Activated gamma-delta T cell (primary cell): ENCODE measurements around the gene RPS23.
"Not testable (repeated sequence)": the region's sequence is repeated elsewhere in the genome, so short reads cannot be mapped to it uniquely, and the experiment has no call there.

Source experiments
- DNase-seq: peaks from one replicate; lab custom pipeline; 2025; lab: John Stamatoyannopoulos, UW

Gene RPS23

DNA sequence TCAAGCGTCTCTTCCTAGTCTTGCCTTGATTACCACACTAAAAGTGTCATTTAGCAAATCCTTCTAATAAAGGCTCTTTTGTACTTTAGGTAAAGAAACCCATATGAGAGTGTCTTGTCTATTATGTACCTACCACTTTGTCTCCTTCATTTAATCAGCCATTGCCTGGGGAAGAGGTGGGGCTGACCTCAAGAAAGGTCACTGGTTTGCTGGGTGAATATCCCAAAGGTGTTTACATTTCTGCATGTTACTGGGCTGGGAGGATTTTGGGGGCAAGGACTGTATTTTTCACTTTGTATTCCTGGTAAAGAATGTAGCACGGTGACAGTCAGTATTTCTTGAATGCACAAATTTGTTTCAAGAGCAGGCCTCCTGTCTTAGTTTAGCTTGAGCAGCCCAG, 11.9 kb upstream of the RPS23 start:
- no peak for DNase-seq

DNA sequence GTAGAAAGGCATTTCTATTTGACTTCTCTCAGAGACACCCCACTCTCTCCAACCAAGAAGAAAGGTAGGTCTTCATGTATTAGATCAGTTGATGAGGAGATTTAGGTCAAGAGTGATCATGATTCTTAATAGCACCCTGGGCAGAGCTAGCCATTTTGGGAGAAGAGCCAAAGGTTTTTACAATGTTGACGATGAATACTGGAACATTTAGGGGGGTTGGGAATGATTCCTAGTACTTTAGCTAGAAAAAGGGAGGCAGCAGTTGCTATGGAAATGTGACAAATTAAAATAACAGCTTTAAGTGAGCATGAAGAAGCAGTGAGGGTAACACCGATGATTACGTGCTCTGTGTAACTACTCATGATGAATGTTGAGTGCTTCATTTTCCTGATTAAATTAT, 9.5 kb upstream of the RPS23 start:
- DNase-seq, result no peak

DNA sequence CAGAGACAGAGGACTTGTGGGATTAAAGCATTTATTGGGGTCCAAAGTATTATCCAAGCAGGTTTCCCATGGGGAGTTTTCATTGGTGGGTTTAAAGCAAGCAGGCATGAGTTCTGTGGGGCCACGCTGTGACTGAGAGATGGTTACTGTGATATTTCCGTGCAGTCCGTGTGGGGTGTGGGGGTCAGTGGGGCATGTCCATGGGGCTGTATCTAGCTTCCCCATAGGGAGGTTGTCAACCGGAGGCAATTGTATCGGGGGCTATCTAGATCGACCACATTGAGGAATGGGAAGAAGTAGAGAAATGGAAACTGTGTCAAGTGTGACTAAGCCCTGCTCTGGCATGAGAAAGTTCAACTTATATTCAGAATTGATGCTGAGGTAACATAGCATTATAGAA, 7.1 kb upstream of the RPS23 start:
- no peak for DNase-seq

DNA sequence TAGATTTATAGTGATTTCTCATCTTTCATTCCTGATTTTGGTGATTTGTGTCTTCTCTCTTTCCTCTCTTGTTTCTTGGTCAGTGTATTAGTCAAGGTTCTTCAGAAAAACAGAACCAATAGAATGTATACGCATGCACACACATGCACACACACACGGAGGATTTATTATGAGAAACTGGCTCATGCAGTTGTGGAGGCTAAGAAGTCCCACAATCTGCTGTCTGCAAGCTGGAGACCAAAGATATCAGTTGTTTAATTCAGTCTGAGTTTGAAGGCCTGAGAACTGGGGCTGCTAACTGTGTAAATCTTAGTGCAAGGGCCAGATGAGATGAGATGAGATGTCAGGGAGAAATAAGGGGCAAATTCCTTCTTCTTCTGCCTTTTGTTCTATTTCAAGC, 5.7 kb upstream of the RPS23 start:
- DNase-seq, result no peak

DNA sequence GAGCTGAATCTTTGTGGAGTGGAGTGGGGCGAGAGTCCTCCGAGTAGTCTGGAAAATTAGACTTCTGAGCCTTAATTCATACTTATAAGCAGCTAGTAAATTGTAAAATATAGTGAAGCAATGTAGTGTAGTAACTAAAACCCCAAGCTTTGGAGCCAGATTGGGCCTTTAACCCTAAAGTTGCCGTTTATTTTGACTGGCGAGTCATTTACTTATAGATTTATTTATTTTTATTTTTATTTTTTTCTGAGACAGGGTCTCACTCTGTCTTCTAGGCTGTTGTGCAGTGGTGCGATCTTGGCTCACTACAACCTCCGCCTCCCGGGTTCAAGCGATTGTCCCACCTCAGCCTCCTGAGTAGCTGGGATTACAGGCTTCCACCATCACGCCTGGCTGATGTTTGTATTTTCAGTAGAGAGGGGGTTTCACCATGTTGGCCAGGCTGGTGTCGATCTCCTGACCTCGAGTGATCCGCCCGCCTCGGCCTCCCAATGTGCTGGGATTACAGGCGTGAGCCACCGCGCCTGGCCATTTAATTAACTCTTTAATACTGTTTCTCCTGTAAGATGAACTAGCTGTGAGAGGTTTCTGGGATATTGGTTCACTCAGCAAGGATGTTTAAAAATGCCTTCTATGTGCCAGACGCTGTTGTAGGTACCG, 687 bp upstream of the RPS23 start:
- no peak for DNase-seq

DNA sequence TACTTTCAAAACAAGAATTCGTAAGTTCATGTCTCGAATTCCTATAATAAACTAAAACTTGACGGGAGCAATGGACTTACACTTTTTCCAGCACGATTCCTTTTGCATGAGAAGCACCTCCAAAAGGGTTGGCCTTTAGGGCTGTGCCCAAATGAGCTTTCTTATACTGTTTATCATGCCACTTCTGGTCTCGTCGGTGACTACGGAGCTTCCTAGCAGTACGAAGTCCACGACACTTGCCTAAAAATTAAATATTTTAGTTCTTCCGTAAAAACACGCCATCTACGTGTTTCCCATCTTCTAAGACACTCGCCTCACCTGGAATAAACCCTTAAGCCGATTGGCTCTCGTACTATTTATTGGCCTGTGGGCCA, 554 bp downstream of the RPS23 start:
- DNase-seq, result no peak

DNA sequence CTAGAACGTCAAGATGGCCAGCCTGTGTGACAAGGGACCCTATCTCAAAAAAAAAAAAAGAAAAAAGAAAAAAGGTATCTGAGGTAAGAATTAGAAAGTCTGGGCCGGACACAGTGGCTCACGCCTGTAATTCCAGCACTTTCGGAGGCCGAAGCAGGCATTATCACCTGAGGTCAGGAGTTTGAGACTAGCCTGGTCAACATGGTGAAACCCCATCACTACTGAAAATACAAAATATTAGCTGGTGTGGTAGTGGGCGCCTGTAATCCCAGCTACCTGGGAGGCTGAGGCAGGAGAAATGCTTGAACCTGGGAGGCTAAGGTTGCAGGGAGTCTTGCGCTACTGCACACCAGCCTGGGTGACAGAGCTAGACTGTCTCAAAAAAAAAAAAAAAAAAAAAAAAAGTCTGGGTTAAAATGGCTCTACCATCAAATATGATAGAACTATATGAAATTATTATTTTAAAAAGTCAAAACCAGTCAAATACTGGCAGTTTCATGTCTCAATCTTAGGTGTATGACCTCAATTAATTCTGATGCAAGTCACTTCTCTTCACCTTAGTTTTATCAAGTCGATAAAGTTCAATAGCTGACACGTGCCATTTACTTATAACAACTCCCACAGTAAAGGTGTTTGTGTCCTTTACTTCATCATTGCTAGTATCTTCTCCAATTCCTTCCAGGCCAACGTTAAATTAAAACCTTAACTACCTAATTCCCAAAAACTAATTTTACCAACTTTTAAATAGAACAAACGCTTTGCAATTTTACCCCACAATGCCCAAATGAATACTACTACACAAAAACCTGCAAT, 1.1 kb downstream of the RPS23 start:
- no peak for DNase-seq

DNA sequence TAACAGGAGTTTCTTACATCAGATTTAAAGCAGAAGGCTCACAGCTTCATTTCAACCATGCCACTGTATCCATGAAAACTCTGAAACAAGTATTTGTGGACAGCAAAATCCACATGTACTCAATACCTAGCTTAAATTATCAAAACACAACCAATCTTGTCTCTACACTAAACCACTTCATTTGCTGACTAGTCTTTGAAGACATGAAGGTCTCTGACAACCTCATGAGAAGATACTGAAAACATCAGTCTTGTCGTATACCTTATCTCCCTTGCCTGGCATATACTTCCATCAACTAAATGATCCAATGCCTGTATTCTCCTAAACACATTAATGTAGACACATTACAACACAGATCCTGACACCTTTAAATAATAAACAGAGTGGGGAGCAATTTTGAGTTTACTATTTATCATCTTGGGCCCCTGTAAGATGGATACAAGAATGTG, 2.9 kb downstream of the RPS23 start:
- no peak for DNase-seq

DNA sequence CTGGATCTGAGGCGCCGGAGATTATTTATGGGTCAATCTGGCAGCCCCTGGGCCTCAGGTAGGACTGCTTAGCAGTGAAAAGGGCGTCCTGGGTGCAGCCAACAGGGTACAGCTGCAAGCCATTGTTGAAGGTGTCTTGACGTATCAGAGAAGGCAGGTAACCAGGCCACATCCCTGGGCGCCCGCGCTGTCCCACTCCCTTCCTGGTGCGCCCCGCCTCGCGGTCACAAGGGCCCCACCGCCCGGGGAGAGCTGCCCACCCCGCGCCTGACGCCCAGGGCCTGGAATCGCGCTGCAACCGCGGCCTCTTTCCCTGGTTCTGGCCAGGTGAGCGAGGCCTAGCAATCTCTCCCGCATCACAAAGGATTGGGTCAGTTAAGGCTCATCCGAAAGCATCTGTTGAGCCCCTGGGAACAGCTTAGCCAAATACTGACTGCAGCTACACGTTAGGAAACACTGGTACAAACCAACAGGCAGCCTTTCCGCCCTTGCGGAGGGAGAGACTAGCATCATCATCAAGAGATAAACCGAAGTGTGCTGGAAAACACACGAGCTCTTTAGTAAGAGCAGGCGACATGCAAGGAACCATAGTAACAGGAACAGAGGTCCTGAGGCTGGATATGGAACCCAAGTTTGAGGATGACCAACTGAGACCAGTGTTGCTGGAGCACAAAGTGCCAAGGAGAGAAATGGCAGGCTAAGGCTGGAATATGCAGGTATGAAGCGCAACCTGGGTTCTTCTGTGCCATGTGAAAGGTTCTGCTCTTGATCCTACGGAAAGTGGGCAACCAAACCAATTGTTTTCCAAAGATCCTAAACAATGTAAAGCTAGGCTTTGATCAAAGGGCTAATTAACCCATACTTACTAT, 3.6 kb downstream of the RPS23 start:
- DNase-seq, result no peak

DNA sequence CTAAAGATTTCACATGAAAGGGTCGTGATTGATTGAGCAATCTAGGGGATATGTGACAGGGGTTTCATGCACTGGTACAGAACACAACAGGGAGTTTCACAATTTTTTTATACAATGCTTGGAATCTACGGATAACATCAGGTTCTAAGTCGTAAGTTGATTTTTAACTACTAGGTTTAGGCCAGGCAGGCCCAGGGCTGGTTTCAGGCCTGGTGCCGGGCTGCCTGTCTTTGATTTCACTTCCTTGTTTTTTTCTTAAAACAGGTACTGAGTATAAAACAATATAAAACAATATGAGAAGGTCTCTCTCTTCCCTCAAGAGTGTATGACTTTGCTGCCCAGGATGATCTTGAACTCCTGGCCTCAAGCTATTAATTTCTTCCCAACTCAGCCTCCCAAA, 4.7 kb downstream of the RPS23 start:
- not testable (repeated sequence) for DNase-seq

DNA sequence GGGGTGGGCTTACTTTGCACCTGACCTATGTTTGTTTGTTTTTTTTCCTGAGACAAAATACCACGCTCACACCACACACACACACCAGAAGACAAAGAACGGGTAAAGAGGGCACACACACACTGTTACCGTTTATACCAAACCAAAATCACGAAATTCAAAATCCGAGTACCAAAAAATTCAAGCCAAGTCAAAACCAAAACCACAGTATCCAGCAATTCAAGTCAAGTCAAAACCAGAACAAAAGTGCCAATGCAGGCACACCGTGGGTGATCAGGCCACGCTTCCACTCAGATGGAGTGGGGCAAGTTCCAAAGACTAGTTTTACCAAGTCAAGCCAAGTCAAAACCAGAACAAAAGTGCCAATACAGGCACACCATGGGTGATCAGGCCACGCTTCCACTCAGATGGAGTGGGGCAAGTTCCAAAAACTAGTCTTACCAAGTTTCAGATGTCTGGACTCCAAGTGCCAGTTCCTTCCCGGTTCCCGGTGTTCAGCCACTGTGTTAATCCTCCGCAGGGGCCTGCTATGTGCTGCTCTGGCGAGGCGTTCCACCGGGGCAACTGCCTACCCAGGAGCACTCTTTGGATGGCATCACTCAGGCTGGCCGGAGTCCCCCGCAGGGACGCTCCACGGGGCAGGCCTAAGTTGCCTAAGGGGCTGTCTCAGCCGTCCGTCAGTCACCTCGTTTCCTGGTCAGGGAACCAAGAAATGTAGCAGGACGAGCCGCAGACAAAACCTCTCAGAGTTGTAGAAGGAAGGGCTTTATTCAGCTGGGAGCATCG, 5.4 kb downstream of the RPS23 start:
- DNase-seq, result not testable (repeated sequence)

DNA sequence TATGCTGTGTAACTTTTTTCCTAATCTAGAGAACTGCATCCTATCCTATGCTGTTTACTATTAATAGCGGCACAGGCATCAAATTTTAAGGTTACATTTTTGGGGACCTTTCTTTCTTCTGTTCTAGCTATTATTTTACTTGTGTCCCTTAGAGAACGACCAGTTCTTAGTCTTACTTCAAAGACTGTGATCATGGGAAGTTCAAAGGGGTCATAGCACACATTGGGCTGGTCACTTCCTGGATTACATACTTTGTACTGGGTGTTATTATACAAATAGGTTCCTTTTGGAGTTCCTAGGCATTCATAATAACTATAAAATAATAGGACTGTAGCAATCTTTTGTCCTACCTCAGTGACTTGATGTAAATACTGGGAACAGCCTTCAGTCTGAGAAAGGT, 8.8 kb downstream of the RPS23 start:
- not testable (repeated sequence) for DNase-seq

DNA sequence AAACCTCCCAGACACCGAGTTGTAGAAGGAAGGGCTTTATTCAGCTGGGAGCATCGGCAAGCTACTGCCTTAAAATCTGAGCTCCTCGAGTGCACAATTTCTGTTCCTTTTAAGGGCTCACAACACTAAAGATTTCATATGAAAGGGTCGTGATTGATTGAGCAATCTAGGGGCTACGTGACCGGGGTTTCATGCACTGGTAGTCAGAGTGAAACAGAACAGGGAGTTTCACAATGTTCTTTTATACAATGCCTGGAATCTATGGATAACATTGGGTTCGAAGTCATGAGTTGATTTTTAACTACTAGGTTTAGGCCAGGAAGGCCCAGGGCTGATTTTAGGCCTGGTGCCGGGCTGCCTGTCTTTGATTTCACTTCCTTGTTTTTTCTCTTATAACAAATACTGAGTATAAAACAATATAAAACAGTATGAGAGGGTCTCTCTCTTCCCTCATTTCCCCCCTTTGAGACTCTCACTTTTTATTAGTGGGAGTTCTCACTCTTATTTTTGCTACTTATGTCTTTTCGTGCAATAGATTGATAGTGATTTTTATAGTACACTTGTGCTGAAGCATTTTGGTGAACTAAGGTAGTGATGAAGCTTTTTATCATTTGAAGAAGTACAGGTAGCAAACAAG, 10.7 kb downstream of the RPS23 start:
- not testable (repeated sequence) for DNase-seq

DNA sequence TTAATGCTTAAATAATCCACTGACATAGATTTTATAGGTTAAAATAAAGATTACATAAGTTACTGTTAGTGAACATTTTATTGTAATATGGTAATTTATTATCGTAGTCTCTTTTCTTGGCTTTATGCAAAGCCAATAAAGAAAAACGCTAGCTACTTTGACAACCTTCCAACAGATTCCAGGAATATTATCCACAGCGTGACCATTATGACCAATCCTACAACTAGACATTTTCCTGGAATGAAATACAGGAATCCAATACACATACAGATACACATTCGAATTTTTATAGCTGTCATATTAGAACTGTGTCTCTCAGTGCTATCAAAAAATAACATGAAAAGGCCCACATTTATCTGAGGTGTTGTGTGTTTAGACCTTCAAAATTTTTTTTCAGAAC, 13.1 kb downstream of the RPS23 start:
- no peak for DNase-seq

DNA sequence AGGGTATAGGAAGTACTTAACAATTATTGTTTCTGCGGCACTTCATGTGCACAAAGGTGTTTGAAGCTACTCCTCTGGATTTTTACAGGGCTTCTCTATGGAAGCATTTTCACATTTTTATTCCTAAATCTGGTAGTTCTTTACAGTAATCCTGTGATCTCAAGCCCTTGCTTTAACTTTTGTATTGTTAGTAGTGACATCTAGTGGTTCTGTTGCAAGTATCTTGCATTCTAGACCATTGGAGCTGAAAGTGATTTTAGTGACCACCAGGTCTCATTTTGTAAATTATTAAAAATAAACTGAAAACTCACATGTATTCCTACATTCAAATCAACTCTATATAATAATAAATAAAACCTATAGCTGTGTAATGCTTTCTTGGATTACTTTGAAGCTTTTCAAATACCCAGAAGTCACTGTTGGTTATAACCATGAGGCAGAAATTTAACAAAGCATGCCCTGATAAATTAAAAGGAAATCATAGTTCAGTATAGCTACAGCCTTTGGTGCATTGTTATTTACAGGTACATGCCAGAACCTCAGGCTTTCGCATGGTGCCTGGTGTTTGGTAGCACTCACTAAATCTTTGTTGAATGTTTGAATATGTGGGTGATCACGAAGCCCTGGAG, 18.9 kb downstream of the RPS23 start:
- no peak for DNase-seq

DNA sequence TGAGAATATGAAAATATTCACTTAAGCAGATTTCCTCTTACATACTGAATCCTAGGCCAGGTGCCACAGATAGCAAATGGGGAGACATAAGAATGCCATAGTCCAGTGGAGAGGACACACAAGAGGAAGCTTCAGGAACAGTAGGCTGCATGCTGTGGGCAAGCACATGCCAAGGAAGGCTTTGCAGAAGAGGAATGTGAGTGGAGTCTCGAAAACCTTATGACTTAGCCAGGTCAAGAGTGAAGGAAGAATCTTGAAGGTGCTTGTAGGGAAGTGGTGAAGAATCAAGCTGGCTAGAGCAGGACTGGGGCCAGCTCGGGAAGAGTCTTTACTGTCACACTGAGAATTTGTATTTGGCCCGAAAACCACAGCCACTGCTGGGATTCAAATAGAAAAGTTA, 20.4 kb downstream of the RPS23 start:
- no peak for DNase-seq

DNA sequence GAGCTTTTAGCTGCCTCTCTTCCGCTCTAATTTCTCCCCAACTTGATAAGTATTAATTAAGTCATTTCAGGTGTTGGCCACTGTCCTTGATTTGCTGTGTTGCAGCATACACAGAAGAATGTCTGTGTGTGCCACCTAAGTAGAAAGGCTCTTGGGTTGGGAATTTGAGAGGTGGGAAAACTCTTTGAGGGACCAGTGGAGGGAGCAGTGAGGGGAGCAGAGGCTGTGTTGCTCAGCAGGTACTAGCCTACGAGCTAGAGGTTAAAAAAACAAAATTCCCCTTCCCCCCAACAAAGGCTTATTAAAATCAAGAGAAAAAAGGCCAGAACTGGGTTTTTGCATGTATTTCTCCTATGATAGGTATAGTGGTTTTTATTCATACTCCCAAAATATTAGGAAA, 20.9 kb downstream of the RPS23 start:
- DNase-seq, result no peak

DNA sequence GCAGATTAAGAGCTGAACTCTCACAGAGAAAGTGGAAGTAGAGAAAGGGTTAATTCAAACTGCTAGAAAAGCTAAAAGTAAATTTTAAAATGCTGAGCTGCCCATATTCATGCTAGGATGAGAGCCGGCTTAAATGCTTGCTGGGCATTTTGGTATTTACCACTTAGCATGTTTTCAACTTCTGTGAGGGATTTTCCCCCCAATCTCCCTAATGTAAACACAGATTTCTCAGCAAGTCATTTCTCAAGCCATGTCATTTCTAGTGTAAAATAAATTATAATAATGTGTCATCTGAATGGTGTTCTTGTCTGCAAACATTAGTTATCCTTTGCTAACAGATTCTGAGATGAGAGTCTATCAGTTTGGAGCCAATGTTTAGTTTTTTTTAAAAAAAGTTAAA, 22.3 kb downstream of the RPS23 start:
- no peak for DNase-seq

DNA sequence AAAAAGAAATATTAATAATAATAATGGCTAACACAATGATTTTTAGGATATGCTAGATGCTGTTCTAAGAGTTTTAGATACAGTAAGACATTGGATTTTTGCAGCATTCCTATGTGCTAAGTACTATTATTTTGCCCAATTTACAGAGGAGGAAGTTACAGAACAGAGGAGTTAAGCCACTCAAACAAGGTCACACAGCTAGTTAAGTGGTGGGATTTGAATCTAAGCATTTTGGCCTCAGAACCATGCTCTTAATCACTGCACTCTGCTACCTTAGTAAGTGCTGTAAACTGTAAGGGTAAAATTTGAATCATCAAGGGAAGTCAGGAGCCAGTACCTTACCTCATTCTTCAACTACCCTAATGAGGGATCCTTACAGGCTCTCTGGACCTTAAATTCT, 25.4 kb downstream of the RPS23 start:
- no peak for DNase-seq

DNA sequence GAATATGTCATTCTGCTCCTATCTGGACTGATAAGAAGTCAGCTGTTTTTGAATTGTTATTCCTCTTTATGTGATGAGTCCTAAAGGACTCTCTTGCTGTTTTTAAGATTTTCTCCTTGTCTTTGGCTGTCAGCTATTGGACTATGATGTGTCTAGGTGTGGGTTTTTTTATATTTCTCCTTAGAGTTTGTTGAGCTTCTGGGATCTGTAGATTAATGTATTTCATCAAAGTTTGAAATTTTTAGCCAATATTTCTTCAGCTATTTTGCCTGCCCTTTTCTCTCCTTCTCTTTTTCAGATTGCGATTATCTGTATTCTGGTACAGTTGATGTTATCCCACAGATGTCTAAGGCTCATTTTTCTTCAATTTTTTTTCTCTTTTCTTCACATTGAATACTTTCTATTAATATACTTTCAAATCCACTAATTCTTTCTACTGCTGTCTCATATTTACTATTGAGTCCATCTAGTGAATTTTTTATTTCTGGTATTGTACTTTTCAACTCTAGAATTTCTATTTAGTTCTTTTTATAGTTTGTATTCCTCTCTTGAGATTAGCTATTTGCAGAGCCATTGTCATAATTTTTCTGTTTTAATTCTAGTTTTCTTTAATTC, 31.1 kb downstream of the RPS23 start:
- no peak for DNase-seq
